Measurements from ENCODE around the gene NCS1. TPM values are rescaled to one million over a fixed set of nuclear protein-coding genes. Genes with fewer than 3 reads are reported as not detected.

NCS1 gene
- total RNA-seq, 2 donors from 2014 or later, result 4.5 to 26.1 TPM

- no peaks in the 10 kb centered on the region for H3K36me3 ChIP-seq
- peaks cover 0 to 7% of the 10 kb centered on the region in 2 donors for H3K4me1 ChIP-seq
- no peaks in the 10 kb centered on the region for H3K27me3 ChIP-seq
- TF ChIP-seq, protein P1, sequence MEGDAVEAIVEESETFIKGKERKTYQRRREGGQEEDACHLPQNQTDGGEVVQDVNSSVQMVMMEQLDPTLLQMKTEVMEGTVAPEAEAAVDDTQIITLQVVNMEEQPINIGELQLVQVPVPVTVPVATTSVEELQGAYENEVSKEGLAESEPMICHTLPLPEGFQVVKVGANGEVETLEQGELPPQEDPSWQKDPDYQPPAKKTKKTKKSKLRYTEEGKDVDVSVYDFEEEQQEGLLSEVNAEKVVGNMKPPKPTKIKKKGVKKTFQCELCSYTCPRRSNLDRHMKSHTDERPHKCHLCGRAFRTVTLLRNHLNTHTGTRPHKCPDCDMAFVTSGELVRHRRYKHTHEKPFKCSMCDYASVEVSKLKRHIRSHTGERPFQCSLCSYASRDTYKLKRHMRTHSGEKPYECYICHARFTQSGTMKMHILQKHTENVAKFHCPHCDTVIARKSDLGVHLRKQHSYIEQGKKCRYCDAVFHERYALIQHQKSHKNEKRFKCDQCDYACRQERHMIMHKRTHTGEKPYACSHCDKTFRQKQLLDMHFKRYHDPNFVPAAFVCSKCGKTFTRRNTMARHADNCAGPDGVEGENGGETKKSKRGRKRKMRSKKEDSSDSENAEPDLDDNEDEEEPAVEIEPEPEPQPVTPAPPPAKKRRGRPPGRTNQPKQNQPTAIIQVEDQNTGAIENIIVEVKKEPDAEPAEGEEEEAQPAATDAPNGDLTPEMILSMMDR (IDR thresholded peaks at IDR 0.05), result no peak
- H3K9me3 ChIP-seq, result no peaks in the 10 kb centered on the region
- no peak overlapping the region for H3K27ac ChIP-seq
- H3K4me3 ChIP-seq, result no peak overlapping the region
- DNase-seq (ENCODE audit: low spot score), result no peak
Measured at GRCh38 chr9:130149031-130149430, 23.2 kb upstream of the NCS1 start.

DNA sequence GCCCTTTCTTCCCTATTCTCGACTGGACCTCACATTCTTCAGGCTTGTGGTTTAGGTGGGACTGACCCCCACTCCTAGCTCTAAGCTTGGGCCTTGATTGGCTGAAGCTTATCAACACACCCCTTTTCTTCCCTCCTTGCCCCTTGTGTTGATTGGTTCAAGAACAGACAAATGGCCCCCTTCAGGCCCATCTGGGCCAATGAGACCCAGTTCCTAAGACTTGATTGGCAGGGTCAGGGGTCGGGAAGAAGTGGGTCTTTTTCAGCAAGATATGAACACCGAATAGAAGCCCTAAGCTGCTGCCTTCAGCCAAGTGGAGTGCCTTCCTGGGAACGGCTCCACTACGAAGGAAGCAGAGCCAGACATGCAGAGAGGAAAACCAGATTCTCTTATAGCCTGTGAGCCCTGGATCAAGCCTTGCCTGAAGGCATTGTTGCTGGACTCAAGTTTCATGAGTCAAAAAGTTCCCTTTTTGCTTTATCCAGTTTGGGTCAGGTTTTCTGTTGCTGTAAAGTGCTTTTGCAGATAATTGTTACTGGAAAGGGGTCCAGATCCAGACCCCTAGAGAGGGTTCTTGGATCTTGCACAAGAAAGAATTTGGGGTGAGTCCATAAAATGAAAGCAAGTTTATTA lies 22.4 kb upstream of the NCS1 start:
- Histone ChIP-seq H3K9me3 (no peaks in the 10 kb centered on the region), H3K27ac (no peak overlapping the region), H3K4me1 (peaks cover 0 to under 1% of the 10 kb centered on the region in 2 donors), H3K4me3 (no peak overlapping the region), H3K27me3 (no peaks in the 10 kb centered on the region), H3K36me3 (no peaks in the 10 kb centered on the region)
- DNase-seq (ENCODE audit: low spot score), result no peak
- TF ChIP-seq, protein P1 (IDR thresholded peaks at IDR 0.05), result no peak

DNA sequence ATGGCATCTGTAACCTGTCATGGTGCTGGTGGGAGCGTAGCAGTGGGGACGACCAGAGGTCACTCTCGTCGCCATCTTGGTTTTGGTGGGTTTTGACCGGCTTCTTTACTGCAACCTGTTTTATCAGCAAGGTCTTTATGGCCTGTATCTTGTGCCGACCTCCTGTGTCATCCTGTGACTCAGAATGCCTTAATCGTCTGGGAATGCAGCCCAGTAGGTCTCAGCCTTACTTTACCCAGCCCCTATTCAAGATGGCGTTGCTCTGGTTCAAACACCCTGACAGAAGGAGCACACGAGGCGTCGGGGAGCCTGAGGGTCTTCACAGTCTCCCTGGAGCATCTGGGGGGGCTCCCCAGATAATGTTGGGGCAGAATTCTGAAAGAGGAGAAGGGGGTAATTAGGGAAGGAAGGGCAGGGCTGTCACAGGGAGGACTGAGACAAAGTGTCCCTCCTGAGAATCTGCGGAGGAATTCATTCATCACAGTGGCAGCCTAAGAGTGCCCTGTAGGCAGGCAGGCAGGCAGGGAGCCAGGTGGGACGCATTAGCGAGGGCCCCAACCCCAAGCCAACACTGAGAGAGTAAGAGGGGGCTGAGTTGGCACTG lies 21.3 kb upstream of the NCS1 start:
- no peak for DNase-seq (ENCODE audit: low spot score)
- Histone ChIP-seq H3K4me1 (no peaks in the 10 kb centered on the region), H3K4me3 (no peak overlapping the region), H3K36me3 (no peaks in the 10 kb centered on the region), H3K27ac (no peak overlapping the region), H3K9me3 (no peaks in the 10 kb centered on the region), H3K27me3 (no peaks in the 10 kb centered on the region)
- TF ChIP-seq, protein P1 (IDR thresholded peaks at IDR 0.05), result no peak

DNA sequence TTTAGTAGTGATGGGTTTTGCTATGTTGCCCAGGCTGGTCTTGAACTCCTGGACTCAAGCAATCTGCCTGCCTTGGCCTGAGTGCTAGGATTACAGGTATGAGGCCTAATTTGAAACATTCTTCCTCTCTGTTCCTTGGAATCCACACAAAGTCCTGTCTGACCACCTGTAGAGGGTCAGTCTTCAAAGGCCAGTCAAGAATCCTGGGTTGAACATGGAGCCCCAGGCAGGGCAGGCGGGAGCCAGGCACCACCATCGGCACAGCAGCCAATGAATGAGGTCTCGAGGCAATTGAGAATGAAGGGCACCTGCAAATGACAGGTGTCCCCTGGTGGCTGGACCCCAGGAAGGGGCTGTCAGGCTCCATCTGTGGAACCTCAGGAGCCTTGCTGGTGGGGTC lies 17.4 kb upstream of the NCS1 start:
- no peaks in the 10 kb centered on the region for H3K36me3 ChIP-seq
- DNase-seq (ENCODE audit: low spot score), result no peak

GRCh38 chr9:130155647-130156046 lies 16.6 kb upstream of the NCS1 start:
- Histone ChIP-seq H3K4me3 (no peak overlapping the region), H3K4me1 (no peaks in the 10 kb centered on the region), H3K27ac (no peak overlapping the region), H3K9me3 (no peaks in the 10 kb centered on the region), H3K36me3 (no peaks in the 10 kb centered on the region), H3K27me3 (no peaks in the 10 kb centered on the region)
- TF ChIP-seq, protein P1 (IDR thresholded peaks at IDR 0.05), result no peak
- no peak for DNase-seq (ENCODE audit: low spot score)

More for the DNA sequence above, 17.4 kb upstream of the NCS1 start:
- H3K4me1 ChIP-seq, result no peaks in the 10 kb centered on the region
- no peak overlapping the region for H3K27ac ChIP-seq
- no peaks in the 10 kb centered on the region for H3K27me3 ChIP-seq
- no peak overlapping the region for H3K4me3 ChIP-seq
- no peaks in the 10 kb centered on the region for H3K9me3 ChIP-seq
- TF ChIP-seq, protein P1 (IDR thresholded peaks at IDR 0.05), result no peak

Measured in right atrium auricular region (tissue), 2 donors.